ENCODE results near the gene TAF6.
A peak's percentile ranks its signal among the peaks of the same experiment; 100 is the strongest.
"Not testable (repeated sequence)": the region's sequence is repeated elsewhere in the genome, so short reads cannot be mapped to it uniquely, and the experiment has no call there.

TAF6 gene

GRCh38 chr7:100152404-100152803, 33.2 kb upstream of the TAF6 start:
- DNase-seq (ENCODE audit: low read depth), result no peak

- peak; percentile 94 for DNase-seq (ENCODE audit: low read depth)
These were observed 29.6 kb upstream of the TAF6 start, which contains the start of gene LAMTOR4 for GRCh38 chr7:100148559-100149328. Gene LAMTOR4 (plus strand): TSS chr7:100148918. CDS start chr7:100148973, 55 bp downstream.

- no peak for DNase-seq (ENCODE audit: low read depth)
These were observed 29.0 kb upstream of the TAF6 start for GRCh38 chr7:100148225-100148558.

GRCh38 chr7:100147278-100147677, 28.1 kb upstream of the TAF6 start:
- no peak for DNase-seq (ENCODE audit: low read depth)

GRCh38 chr7:100146350-100146749, 27.2 kb upstream of the TAF6 start:
- DNase-seq (ENCODE audit: low read depth), result not testable (repeated sequence)

GRCh38 chr7:100142461-100142860, 23.3 kb upstream of the TAF6 start:
- no peak for DNase-seq (ENCODE audit: low read depth)

- DNase-seq (ENCODE audit: low read depth), result no peak
These were observed 22.4 kb upstream of the TAF6 start for GRCh38 chr7:100141555-100141949.

GRCh38 chr7:100137851-100138760, 18.9 kb upstream of the TAF6 start:
- DNase-seq (ENCODE audit: low read depth), result no peak

GRCh38 chr7:100132697-100133151, 13.6 kb upstream of the TAF6 start:
- no peak for DNase-seq (ENCODE audit: low read depth)

- no peak for DNase-seq (ENCODE audit: low read depth)
These were observed 13.0 kb upstream of the TAF6 start for GRCh38 chr7:100132126-100132525.

GRCh38 chr7:100130608-100131453, 11.7 kb upstream of the TAF6 start:
- DNase-seq (ENCODE audit: low read depth), result peak; percentile 64

- not testable (repeated sequence) for DNase-seq (ENCODE audit: low read depth)
These were observed 11.1 kb upstream of the TAF6 start for GRCh38 chr7:100130220-100130607.

- no peak for DNase-seq (ENCODE audit: low read depth)
These were observed 9.4 kb upstream of the TAF6 start for GRCh38 chr7:100128637-100128963.

- DNase-seq (ENCODE audit: low read depth), result no peak
These were observed 8.9 kb upstream of the TAF6 start for GRCh38 chr7:100127866-100128636.

GRCh38 chr7:100126931-100127865, 8.0 kb upstream of the TAF6 start, which contains the start of gene MBLAC1:
Gene MBLAC1 (plus strand): TSS chr7:100126967. CDS start chr7:100127396, 429 bp downstream.
- DNase-seq (ENCODE audit: low read depth), result peak; percentile 80

- DNase-seq (ENCODE audit: low read depth), result no peak
These were observed 7.2 kb upstream of the TAF6 start for GRCh38 chr7:100126239-100126930.

- DNase-seq (ENCODE audit: low read depth), result no peak
These were observed 5.4 kb upstream of the TAF6 start for GRCh38 chr7:100124301-100125230.

- DNase-seq (ENCODE audit: low read depth), result no peak
These were observed 3.4 kb upstream of the TAF6 start for GRCh38 chr7:100122568-100122967.

Measured in stimulated activated CD8-positive, alpha-beta memory T cell treated with anti-CD3 and anti-CD28 coated beads, Interleukin-7, amount 100 ng/mL, for 24 hours (primary cell).